SK-N-DZ (cell line): ENCODE measurements around the gene MTCH2.

ENCODE experiments used
- small RNA-seq, 2 experiments: library from RNA; depleted of rRNA; stranded (forward); fragments of <200 nt; gene quantifications; one replicate each; pipeline ENCODE3, GENCODE V24; 2014

The MTCH2 gene

Small RNAs within 50 kb of the gene (small RNA-seq; reads per million reads assigned to genes)
- 0.24 to 2.4 reads per million in 2 experiments for gene RNU5E-10P
